Activated CD4-positive, alpha-beta T cell treated with anti-CD3 and anti-CD28 coated beads, Interleukin-2, amount 10 ng/mL, durations not matched to agents 24 days and 14 days (primary cell): ENCODE results near the gene SSBP4. TPM values are rescaled to one million over a fixed set of nuclear protein-coding genes. Genes with fewer than 3 reads are reported as not detected.

Source experiments
- DNase-seq: peaks from one replicate; pipeline ENCODE4 v3.0.0; 2022
- H3K27ac Mint-ChIP-seq: one replicate; pipeline ENCODE4 v1.8.0; 2022; ENCODE audit warnings: mild to moderate bottlenecking, mixed read lengths
- H3K27me3 Mint-ChIP-seq: one replicate; pipeline ENCODE4 v1.8.0; 2022; ENCODE audit warnings: mixed read lengths
- H3K36me3 Mint-ChIP-seq: one replicate; pipeline ENCODE4 v1.8.0; 2022; ENCODE audit warnings: low read depth, mild to moderate bottlenecking, mixed read lengths
- H3K4me1 Mint-ChIP-seq: one replicate; pipeline ENCODE4 v1.8.0; 2021; ENCODE audit warnings: mixed read lengths
- H3K4me3 Mint-ChIP-seq: one replicate; pipeline ENCODE4 v1.8.0; 2022; ENCODE audit warnings: mild to moderate bottlenecking, moderate library complexity, mixed read lengths
- H3K9me3 Mint-ChIP-seq: one replicate; pipeline ENCODE4 v1.8.0; 2021; ENCODE audit warnings: mixed read lengths
- intact Hi-C: fragments of 100-400 bp; cut with micrococcal nuclease; formaldehyde crosslinking; loops from one replicate; pipeline ENCODE4 v1.15.1; 2023
- total RNA-seq: library from RNA; stranded (reverse); gene quantifications from 2 replicates; pipeline ENCODE4 v1.2.3, GENCODE V29; 2022

The SSBP4 gene
- total RNA-seq, 1 donor from 2014 or later: 154 TPM

- Mint-ChIP-seq H3K27ac (no peak overlapping the region), H3K4me1 (peaks cover 14% of the 10 kb centered on the region), H3K4me3 (peak overlapping the region; percentile 41), H3K27me3 (no peaks in the 10 kb centered on the region), H3K36me3 (peaks cover 16% of the 10 kb centered on the region), H3K9me3 (no peaks in the 10 kb centered on the region)
- DNase-seq: peak; percentile 75
- intact Hi-C loops: loop anchor here (1.0 kb wide), 1 partner anchor 10 kb away; no protein-coding TSS in a partner anchor
Observed at GRCh38 chr19:18429717-18430416, 10.7 kb downstream of the SSBP4 start.

GRCh38 chr19:18430417-18431144 lies 11.4 kb downstream of the SSBP4 start:
- Mint-ChIP-seq H3K4me3 (no peak overlapping the region), H3K27ac (no peak overlapping the region)

GRCh38 chr19:18431351-18432197 lies 12.4 kb downstream of the SSBP4 start:
- no peaks in the 10 kb centered on the region for H3K27me3 Mint-ChIP-seq
- H3K9me3 Mint-ChIP-seq: no peaks in the 10 kb centered on the region
- intact Hi-C loops: no loop called here

More at GRCh38 chr19:18430417-18431144, 11.4 kb downstream of the SSBP4 start:
- Mint-ChIP-seq H3K27me3 (no peaks in the 10 kb centered on the region), H3K4me1 (peaks cover 14% of the 10 kb centered on the region), H3K9me3 (no peaks in the 10 kb centered on the region), H3K36me3 (peaks cover 16% of the 10 kb centered on the region)
- DNase-seq: peak; percentile 54
- intact Hi-C loops: no loop called here

GRCh38 chr19:18432275-18433014 lies 13.2 kb downstream of the SSBP4 start:
- intact Hi-C loops: no loop called here
- no peak for DNase-seq
- Mint-ChIP-seq H3K9me3 (no peaks in the 10 kb centered on the region), H3K36me3 (peaks cover 21% of the 10 kb centered on the region), H3K27me3 (no peaks in the 10 kb centered on the region), H3K27ac (no peak overlapping the region), H3K4me1 (peaks cover 11% of the 10 kb centered on the region), H3K4me3 (no peak overlapping the region)

More at GRCh38 chr19:18431351-18432197, 12.4 kb downstream of the SSBP4 start:
- Mint-ChIP-seq H3K36me3 (peaks cover 21% of the 10 kb centered on the region), H3K27ac (no peak overlapping the region), H3K4me1 (peaks cover 13% of the 10 kb centered on the region), H3K4me3 (no peak overlapping the region)
- DNase-seq: no peak

GRCh38 chr19:18433015-18433691 lies 14.0 kb downstream of the SSBP4 start:
- Mint-ChIP-seq H3K27me3 (no peaks in the 10 kb centered on the region), H3K36me3 (peaks cover 20% of the 10 kb centered on the region), H3K4me1 (peaks cover 11% of the 10 kb centered on the region), H3K27ac (no peak overlapping the region), H3K9me3 (no peaks in the 10 kb centered on the region), H3K4me3 (no peak overlapping the region)
- intact Hi-C loops: no loop called here
- DNase-seq: peak; percentile 69

GRCh38 chr19:18433735-18434398 lies 14.7 kb downstream of the SSBP4 start:
- H3K4me1 Mint-ChIP-seq: peaks cover 11% of the 10 kb centered on the region
- H3K27me3 Mint-ChIP-seq: no peaks in the 10 kb centered on the region
- peak overlapping the region; percentile 25 for H3K27ac Mint-ChIP-seq
- peak overlapping the region; percentile 56 for H3K4me3 Mint-ChIP-seq
- no peaks in the 10 kb centered on the region for H3K9me3 Mint-ChIP-seq
- H3K36me3 Mint-ChIP-seq: peaks cover 18% of the 10 kb centered on the region
- intact Hi-C loops: no loop called here
- DNase-seq: no peak

- H3K9me3 Mint-ChIP-seq: no peaks in the 10 kb centered on the region
- H3K36me3 Mint-ChIP-seq: peaks cover 18% of the 10 kb centered on the region
- DNase-seq: no peak
- no peaks in the 10 kb centered on the region for H3K27me3 Mint-ChIP-seq
- intact Hi-C loops: no loop called here
- H3K4me1 Mint-ChIP-seq: peaks cover 10% of the 10 kb centered on the region
- H3K4me3 Mint-ChIP-seq: peak overlapping the region; percentile 56
- peak overlapping the region; percentile 25 for H3K27ac Mint-ChIP-seq
Observed at GRCh38 chr19:18434411-18435175, 15.4 kb downstream of the SSBP4 start.

- no peak overlapping the region for H3K27ac Mint-ChIP-seq
- intact Hi-C loops: no loop called here
- H3K27me3 Mint-ChIP-seq: no peaks in the 10 kb centered on the region
- no peak for DNase-seq
- no peaks in the 10 kb centered on the region for H3K9me3 Mint-ChIP-seq
- no peak overlapping the region for H3K4me3 Mint-ChIP-seq
- H3K4me1 Mint-ChIP-seq: peaks cover 10% of the 10 kb centered on the region
- H3K36me3 Mint-ChIP-seq: peaks cover 18% of the 10 kb centered on the region
Observed at GRCh38 chr19:18435178-18435841, 16.1 kb downstream of the SSBP4 start.

GRCh38 chr19:18435842-18436670 lies 16.9 kb downstream of the SSBP4 start:
- Mint-ChIP-seq H3K27me3 (no peaks in the 10 kb centered on the region), H3K36me3 (peaks cover 16% of the 10 kb centered on the region), H3K4me1 (peaks cover 15% of the 10 kb centered on the region), H3K4me3 (peak overlapping the region; percentile 69), H3K9me3 (no peaks in the 10 kb centered on the region), H3K27ac (peak overlapping the region; percentile 20)
- intact Hi-C loops: no loop called here
- DNase-seq: no peak

- H3K9me3 Mint-ChIP-seq: no peaks in the 10 kb centered on the region
- DNase-seq: peak; percentile 91
- intact Hi-C loops: no loop called here
- H3K4me3 Mint-ChIP-seq: peak overlapping the region; percentile 73
- no peaks in the 10 kb centered on the region for H3K27me3 Mint-ChIP-seq
- peaks cover 17% of the 10 kb centered on the region for H3K36me3 Mint-ChIP-seq
- H3K27ac Mint-ChIP-seq: peak overlapping the region; percentile 20
- H3K4me1 Mint-ChIP-seq: peaks cover 17% of the 10 kb centered on the region
Observed at GRCh38 chr19:18436671-18437490, 17.7 kb downstream of the SSBP4 start.
